NCI-H1417 treated with DMSO at 0.1 percent for 48 hours (cell line): ENCODE measurements around the gene CHRNA7.
"Not testable (repeated sequence)": the region's sequence is repeated elsewhere in the genome, so short reads cannot be mapped to it uniquely, and the experiment has no call there.

Source experiments
- DNase-seq: peaks from one replicate; lab custom pipeline; 2025; lab: John Stamatoyannopoulos, UW

Gene CHRNA7

GRCh38 chr15:32193780-32194179 is 163.5 kb downstream of the CHRNA7 start:
- DNase-seq, result not testable (repeated sequence)

GRCh38 chr15:32196206-32196605 is 165.9 kb downstream of the CHRNA7 start:
- DNase-seq, result not testable (repeated sequence)

- DNase-seq, result not testable (repeated sequence)
These were observed 168.6 kb downstream of the CHRNA7 start for GRCh38 chr15:32198938-32199337.

- DNase-seq, result not testable (repeated sequence)
These were observed 178.8 kb downstream of the CHRNA7 start for GRCh38 chr15:32209081-32209480.

DNA sequence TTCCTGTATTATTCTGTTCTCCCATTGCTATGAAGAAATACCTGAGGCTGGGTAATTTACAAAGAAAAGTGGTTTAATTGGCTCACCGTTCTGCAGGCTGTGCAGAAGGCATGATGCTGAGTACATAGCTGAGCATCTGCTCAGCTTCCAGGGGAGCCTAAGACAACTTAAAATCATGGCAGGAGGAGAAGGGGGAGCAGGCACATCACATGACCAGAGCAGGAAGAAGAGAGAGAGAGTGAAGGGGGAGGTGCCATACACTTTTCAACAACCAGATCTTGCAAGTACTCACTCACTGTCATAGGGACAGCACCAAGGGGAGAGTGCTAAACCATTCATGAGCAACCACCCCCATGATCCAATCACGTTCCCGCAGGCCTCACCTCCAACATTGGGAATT is 188.4 kb downstream of the CHRNA7 start:
- no peak for DNase-seq
